Measurements from ENCODE around the gene GHR.

DNA sequence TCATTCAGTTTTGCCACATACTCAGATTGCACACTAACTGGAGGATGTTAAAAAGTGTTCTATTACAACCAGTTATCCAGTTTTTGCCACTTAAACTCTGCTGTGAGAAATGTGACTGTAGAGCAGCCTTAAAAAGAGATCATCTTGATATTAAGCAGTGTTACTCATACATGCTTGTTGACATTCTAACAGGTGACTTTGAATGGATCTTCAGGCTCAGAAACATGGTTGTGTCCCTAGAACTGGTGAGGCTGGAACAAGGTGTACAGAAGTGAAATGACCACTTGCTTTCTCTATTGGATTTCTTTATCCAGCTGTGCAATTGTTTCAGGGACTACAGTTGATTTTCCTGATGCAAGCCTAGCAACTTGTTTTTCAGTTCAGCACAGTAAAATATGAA, 167.3 kb downstream of the GHR start:
- TF ChIP-seq CTCF (IDR thresholded peaks at IDR 0.05; ENCODE audit: insufficient read depth, low read length) = no peak
- no peak for TF ChIP-seq REST (IDR thresholded peaks at IDR 0.05; ENCODE audit: insufficient replicate concordance, low read depth)
- TF ChIP-seq GABPA (IDR thresholded peaks at IDR 0.05; ENCODE audit: low read depth) = no peak
- no peak for TF ChIP-seq POLR2AphosphoS5 (IDR thresholded peaks at IDR 0.05; ENCODE audit: low read depth)

Measured in HL-60 (cell line).